ENCODE data around the gene NRXN3.

The NRXN3 gene

DNA sequence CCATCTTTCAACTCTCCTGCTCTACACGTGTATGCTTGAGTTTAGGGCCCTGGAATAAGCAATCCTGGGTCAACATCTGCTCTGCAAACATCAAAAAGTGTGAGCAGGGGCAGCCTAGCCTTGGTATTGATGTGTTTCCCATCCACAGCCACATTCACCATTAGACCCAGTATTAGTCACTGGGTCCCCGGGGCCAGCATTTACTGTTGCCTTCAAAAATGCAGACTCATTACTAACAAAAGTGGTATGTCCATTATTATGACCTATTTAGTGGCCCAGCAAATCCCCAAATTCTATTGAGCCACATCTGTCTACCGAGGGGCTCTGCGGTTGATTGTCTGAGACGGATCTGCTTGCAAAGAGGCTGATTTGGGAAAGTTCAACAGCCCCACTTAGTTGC lies 1379.3 kb downstream of the NRXN3 start:
- in situ Hi-C loops (cut with MboI; ENCODE audit: low sequenced_read_pairs, unreplicated experiment), result no loop called here
- DNase-seq (ENCODE audit: low spot score), result no peak
- TF ChIP-seq, protein P1, sequence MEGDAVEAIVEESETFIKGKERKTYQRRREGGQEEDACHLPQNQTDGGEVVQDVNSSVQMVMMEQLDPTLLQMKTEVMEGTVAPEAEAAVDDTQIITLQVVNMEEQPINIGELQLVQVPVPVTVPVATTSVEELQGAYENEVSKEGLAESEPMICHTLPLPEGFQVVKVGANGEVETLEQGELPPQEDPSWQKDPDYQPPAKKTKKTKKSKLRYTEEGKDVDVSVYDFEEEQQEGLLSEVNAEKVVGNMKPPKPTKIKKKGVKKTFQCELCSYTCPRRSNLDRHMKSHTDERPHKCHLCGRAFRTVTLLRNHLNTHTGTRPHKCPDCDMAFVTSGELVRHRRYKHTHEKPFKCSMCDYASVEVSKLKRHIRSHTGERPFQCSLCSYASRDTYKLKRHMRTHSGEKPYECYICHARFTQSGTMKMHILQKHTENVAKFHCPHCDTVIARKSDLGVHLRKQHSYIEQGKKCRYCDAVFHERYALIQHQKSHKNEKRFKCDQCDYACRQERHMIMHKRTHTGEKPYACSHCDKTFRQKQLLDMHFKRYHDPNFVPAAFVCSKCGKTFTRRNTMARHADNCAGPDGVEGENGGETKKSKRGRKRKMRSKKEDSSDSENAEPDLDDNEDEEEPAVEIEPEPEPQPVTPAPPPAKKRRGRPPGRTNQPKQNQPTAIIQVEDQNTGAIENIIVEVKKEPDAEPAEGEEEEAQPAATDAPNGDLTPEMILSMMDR (IDR thresholded peaks at IDR 0.05; ENCODE audit: borderline replicate concordance, control extremely low read depth, extremely low read depth, insufficient read depth, missing control alignments), result no peak

DNA sequence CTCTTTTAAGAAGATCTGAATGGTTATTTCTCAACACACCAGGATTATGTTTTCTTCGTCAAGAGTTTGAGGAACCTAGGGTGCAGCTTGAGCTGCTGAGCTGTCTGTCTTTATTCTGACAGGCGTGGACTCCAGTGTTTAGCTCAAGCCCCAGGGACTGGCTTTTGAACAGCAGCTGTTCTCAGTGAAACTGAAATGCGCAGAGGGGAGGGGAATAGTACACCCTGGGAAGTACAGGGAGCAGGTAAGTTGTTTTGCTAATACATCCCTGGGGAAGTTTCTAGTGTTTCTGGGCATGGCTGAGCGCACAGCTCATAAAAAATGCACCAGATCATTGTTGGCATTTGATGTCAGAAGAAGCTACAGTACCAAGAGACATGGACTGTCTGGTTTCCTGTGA lies 1381.3 kb downstream of the NRXN3 start:
- in situ Hi-C loops (cut with MboI; ENCODE audit: low sequenced_read_pairs, unreplicated experiment), result no loop called here
- DNase-seq (ENCODE audit: low spot score), result no peak
- TF ChIP-seq, protein P1 (IDR thresholded peaks at IDR 0.05; ENCODE audit: borderline replicate concordance, control extremely low read depth, extremely low read depth, insufficient read depth, missing control alignments), result no peak

DNA sequence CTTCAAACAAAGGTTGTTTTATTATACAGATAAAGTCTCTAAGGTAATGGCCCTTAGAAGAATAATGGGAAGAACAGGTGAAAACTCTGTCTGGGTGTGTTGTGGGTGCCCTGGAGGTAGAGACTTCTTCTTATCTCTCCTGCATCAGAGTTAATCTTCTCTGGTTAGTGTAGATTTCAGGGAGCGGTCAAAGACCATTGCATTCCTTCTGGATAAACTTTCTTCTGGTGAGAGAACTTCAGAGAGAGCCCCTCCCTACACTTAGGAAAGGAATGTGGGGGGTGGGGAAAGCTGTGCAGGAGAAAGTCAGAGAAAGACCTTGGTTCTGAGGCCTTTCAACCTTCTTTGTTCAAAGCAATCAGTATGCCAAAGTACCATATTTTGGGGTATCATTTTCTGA lies 1382.6 kb downstream of the NRXN3 start:
- DNase-seq (ENCODE audit: low spot score), result no peak
- in situ Hi-C loops (cut with MboI; ENCODE audit: low sequenced_read_pairs, unreplicated experiment), result no loop called here
- TF ChIP-seq, protein P1 (IDR thresholded peaks at IDR 0.05; ENCODE audit: borderline replicate concordance, control extremely low read depth, extremely low read depth, insufficient read depth, missing control alignments), result no peak

DNA sequence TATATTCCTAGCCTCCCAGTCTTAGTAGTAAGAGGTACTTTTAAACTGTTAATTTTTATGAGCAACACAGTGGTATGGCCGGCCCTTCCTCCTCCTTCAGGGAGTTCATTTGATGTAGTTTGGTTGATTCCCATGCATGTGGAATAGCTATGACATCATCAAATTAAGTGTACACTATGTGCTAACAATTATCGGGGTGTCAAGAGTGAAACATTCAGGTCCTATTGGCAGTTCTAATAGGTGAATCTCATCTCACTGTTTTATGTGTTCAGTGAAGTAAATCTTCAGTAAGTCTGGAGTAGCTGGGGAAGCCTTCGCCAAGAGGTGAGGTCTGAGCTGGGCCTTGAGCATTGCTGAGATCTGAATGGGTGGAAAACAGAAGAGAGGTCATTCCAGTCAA lies 1384.6 kb downstream of the NRXN3 start:
- DNase-seq (ENCODE audit: low spot score), result no peak
- in situ Hi-C loops (cut with MboI; ENCODE audit: low sequenced_read_pairs, unreplicated experiment), result no loop called here
- TF ChIP-seq, protein P1 (IDR thresholded peaks at IDR 0.05; ENCODE audit: borderline replicate concordance, control extremely low read depth, extremely low read depth, insufficient read depth, missing control alignments), result no peak

- in situ Hi-C loops (cut with MboI; ENCODE audit: low sequenced_read_pairs, unreplicated experiment), result no loop called here
- DNase-seq (ENCODE audit: low spot score), result no peak
- TF ChIP-seq, protein P1 (IDR thresholded peaks at IDR 0.05; ENCODE audit: borderline replicate concordance, control extremely low read depth, extremely low read depth, insufficient read depth, missing control alignments), result no peak
Observed at GRCh38 chr14:79555429-79555828, 1385.3 kb downstream of the NRXN3 start.

GRCh38 chr14:79557309-79557708 lies 1387.1 kb downstream of the NRXN3 start:
- no peak for DNase-seq (ENCODE audit: low spot score)
- in situ Hi-C loops (cut with MboI; ENCODE audit: low sequenced_read_pairs, unreplicated experiment), result no loop called here
- TF ChIP-seq, protein P1 (IDR thresholded peaks at IDR 0.05; ENCODE audit: borderline replicate concordance, control extremely low read depth, extremely low read depth, insufficient read depth, missing control alignments), result no peak

DNA sequence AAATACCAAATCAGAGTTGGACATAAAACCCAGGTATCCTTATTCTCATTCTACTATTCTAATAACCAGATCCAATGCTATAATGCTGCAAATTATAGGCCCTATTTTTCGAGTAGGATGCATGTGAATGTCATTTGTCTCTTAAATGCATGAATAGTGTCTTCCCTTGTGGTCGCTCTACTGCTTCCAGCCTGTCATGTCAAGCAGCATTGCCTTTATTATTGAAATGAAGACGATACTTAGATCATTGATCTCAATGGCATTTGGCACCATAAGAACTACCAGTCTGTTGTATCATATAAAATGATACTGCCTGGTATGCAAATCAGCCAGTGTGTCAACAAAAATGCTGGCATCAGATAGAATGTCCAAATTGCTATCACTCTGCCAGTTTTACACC lies 1392.0 kb downstream of the NRXN3 start:
- no peak for DNase-seq (ENCODE audit: low spot score)
- TF ChIP-seq, protein P1 (IDR thresholded peaks at IDR 0.05; ENCODE audit: borderline replicate concordance, control extremely low read depth, extremely low read depth, insufficient read depth, missing control alignments), result no peak
- in situ Hi-C loops (cut with MboI; ENCODE audit: low sequenced_read_pairs, unreplicated experiment), result no loop called here
